GM12878 (cell line): ENCODE measurements around the gene AGRP. TPM values are rescaled to one million over a fixed set of nuclear protein-coding genes. Genes with fewer than 3 reads are reported as not detected.

Source experiments
- ATAC-seq: fragments of 200-7000 bp; cut with Tn5 transposase; 3 replicates; pipeline ENCODE4 v1.9.1; 2020; ENCODE audit warnings: mild to moderate bottlenecking, moderate library complexity
- BruUV-seq: library from RNA; stranded (reverse); fragments of 400-500 nt; replicated peaks from 2 replicates; lab custom pipeline; 2021; lab: Mats Ljungman, UMichigan
- CTCF ChIA-PET: fragments of 300-600 bp; sonication (Branson Sonifier 250); formaldehyde crosslinking; extraction: SDS; loops from one replicate; lab custom pipeline; 2021; ENCODE audit warnings: inconsistent platforms; lab: Yijun Ruan, JAX
- POLR2A ChIA-PET: fragments of 350-600 bp; formaldehyde crosslinking; extraction: SDS; loops from one replicate; lab custom pipeline; 2021; ENCODE audit warnings: inconsistent platforms; lab: Charles Lee
- RAD21 ChIA-PET: fragments of 300-600 bp; sonication (Branson Sonifier 250); formaldehyde crosslinking; loops from one replicate; lab custom pipeline; 2023; ENCODE audit warnings: antibody characterized with exemption; ENCODE audit not compliant: unreplicated experiment; lab: Charles Lee
- SMC1A ChIA-PET: fragments of 300-600 bp; sonication (Branson Sonifier 250); formaldehyde crosslinking; loops from one replicate; lab custom pipeline; 2023; ENCODE audit not compliant: unreplicated experiment, uncharacterized antibody; lab: Charles Lee
- DNase-seq: peaks from one replicate; pipeline ENCODE4 v3.0.0-alpha.2; 2011; ENCODE audit warnings: low read depth, low spot score
- FAIRE-seq: peaks from 3 replicates; lab custom pipeline; 2011; peaks lifted over from hg19 to GRCh38; lab: Jason Lieb, UNC
- H2AFZ ChIP-seq: 2 replicates; pipeline ENCODE4 v1.6.0; 2011; ENCODE audit warnings: low read depth, low read length, control low read depth; ENCODE audit not compliant: control insufficient read depth
- H3K27ac ChIP-seq: 2 replicates; pipeline ENCODE4 v1.5.1; 2011; ENCODE audit warnings: control low read depth; ENCODE audit not compliant: control insufficient read depth, insufficient read depth
- H3K27me3 ChIP-seq, 2 experiments: replicated peaks in 1 of 2; 2 replicates each; pipeline versions ENCODE4 v1.6.0 to v1.6.1; 2011; ENCODE audit warnings: low read length in 1 of 2; ENCODE audit not compliant: control insufficient read depth in 2 of 2, insufficient read depth in 2 of 2
- H3K36me3 ChIP-seq, 2 experiments: 2 replicates each; pipeline ENCODE4 v1.5.1; 2011; ENCODE audit warnings: low read length in 1 of 2; ENCODE audit not compliant: control insufficient read depth in 2 of 2, insufficient read depth in 2 of 2
- H3K4me1 ChIP-seq: 2 replicates; pipeline ENCODE4 v1.6.1; 2011; ENCODE audit warnings: mild to moderate bottlenecking, low read length, moderate library complexity, mixed read lengths; ENCODE audit not compliant: control insufficient read depth, insufficient read depth
- H3K4me2 ChIP-seq: 2 replicates; pipeline ENCODE4 v1.6.0; 2011; ENCODE audit warnings: control low read depth; ENCODE audit not compliant: control insufficient read depth, insufficient read depth
- H3K4me3 ChIP-seq: fragments of 200-600 bp; sonication (generic); 2 replicates; pipeline ENCODE4 v1.5.1; 2016
- H3K79me2 ChIP-seq: 2 replicates; pipeline ENCODE4 v1.6.0; 2011; ENCODE audit warnings: low read length; ENCODE audit not compliant: control insufficient read depth, insufficient read depth
- H3K9ac ChIP-seq: 2 replicates; pipeline ENCODE4 v1.8.0; 2011; ENCODE audit warnings: low read length, control low read depth, mixed read lengths; ENCODE audit not compliant: control insufficient read depth, insufficient read depth
- H3K9me3 ChIP-seq: replicated peaks from 3 replicates; pipeline ENCODE4 v1.5.1; 2011; ENCODE audit warnings: mild to moderate bottlenecking, low read length; ENCODE audit not compliant: control insufficient read depth, insufficient read depth
- H4K20me1 ChIP-seq: 2 replicates; pipeline ENCODE4 v1.6.0; 2011; ENCODE audit not compliant: control insufficient read depth, insufficient read depth
- BCL11A ChIP-seq: IDR thresholded peaks from 2 replicates; pipeline ENCODE4 v1.6.1; 2011; ENCODE audit warnings: low read depth, low read length
- BMI1 ChIP-seq: fragments of 450-650 bp; IDR thresholded peaks from 2 replicates; pipeline ENCODE4 v1.6.1; 2016; ENCODE audit warnings: mild to moderate bottlenecking, moderate library complexity, borderline replicate concordance
- IKZF2 ChIP-seq, 2 experiments: fragments of 450-650 bp; IDR thresholded peaks; 2 replicates each; pipeline ENCODE4 v1.6.1; 2017; ENCODE audit warnings: mild to moderate bottlenecking in 2 of 2, moderate library complexity in 2 of 2
- NFIC ChIP-seq: IDR thresholded peaks from 2 replicates; pipeline ENCODE4 v1.6.1; 2012; ENCODE audit warnings: low read depth, mild to moderate bottlenecking, inconsistent platforms, low read length, moderate library complexity
- YY1 ChIP-seq: IDR thresholded peaks from 2 replicates; pipeline ENCODE4 v1.6.1; 2011; ENCODE audit warnings: low read depth, mild to moderate bottlenecking, low read length
- WGBS: methylation state at CpG from one replicate; pipeline ENCODE4 v1.1.6; 2016; ENCODE audit warnings: low lambda C conversion rate; ENCODE audit not compliant: insufficient replicate concordance, insufficient coverage; ENCODE audit errors: missing lambda C conversion rate; 5-methylcytosine and 5-hydroxymethylcytosine counted together
- in situ Hi-C: fragments of 300-500 bp; cut with MboI; formaldehyde crosslinking; loops from 9 replicates; pipeline ENCODE4 v1.14.3; 2018; ENCODE audit warnings: mixed read lengths
- intact Hi-C: fragments of 100-400 bp; cut with micrococcal nuclease; formaldehyde crosslinking; loops from one replicate; pipeline ENCODE4 v1.14.2; 2022; ENCODE audit not compliant: unreplicated experiment
- polyA plus RNA-seq, 11 experiments: library from polyadenylated mRNA; depleted of rRNA in 4 of 11; unstranded in 6 of 11; stranded (reverse) in 5 of 11; fragments of >200 nt; fragmentation: Nextera tagmentation in 4 of 11; fragmentation: Illumina TruSeq in 1 of 11; extraction: Ambion mirVana in 4 of 11; extraction: Trizol in 1 of 11; gene quantifications; 1 replicate in 1 of 11; 2 replicates in 10 of 11; pipeline versions ENCODE4 v1.2.1 to v1.2.3, GENCODE V29; 2011 to 2016; ENCODE audit warnings: inconsistent platforms in 2 of 11, missing spikeins in 2 of 11, low read depth in 1 of 11
- total RNA-seq, 4 experiments: library from RNA; depleted of rRNA in 3 of 4; stranded (reverse); fragments of >200 nt in 3 of 4; fragmentation: Illumina TruSeq in 1 of 4; extraction: Trizol in 1 of 4; gene quantifications; 2 replicates each; pipeline versions ENCODE4 v1.2.1 to v1.2.3, GENCODE V29; 2013 to 2021

Gene AGRP
- total and polyA plus RNA-seq, 10 of the 15 experiments (the other 5 are each of a cell fraction or from before 2014, with no cell fraction given): 0.16 to 0.75 (median 0.53) TPM; not detected in 6

DNA sequence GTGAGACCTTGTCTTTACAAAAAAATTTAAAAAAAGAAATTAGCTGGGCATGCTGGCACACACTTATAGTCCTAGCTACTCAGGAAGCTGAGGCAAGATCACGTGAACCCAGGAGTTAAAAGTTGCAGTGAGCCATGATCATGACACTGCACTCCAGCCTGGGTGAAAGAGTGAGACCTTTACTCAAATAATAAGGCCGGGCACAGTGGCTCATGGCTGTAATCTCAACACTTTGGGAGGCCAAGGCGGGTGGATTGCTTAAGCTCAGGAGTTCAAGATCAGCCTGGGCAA is 33.8 kb upstream of the AGRP start:
- intact Hi-C loops: no loop called here
- SMC1A ChIA-PET: interaction anchor here (0.6 to 5.7 kb wide), 16 partner anchors 10 to 425 kb away, joined by 3 to 92 read pairs (median 4); partner anchors contain the start of genes AGRP, ATP6V0D1 and RIPOR1
- Histone ChIP-seq H3K4me1 (peaks cover 50% of the 10 kb centered on the region), H3K36me3 (no peaks in the 10 kb centered on the region), H3K9ac (peak overlapping the region; percentile 18; the same call in 1 of the 2 replicates), H2AFZ (peak overlapping the region; percentile 50; the same call in 1 of the 2 replicates), H3K79me2 (peaks cover 4% of the 10 kb centered on the region), H4K20me1 (no peaks in the 10 kb centered on the region), H3K27me3 (no peaks in the 10 kb centered on the region), H3K4me2 (peak overlapping the region; percentile 92), H3K4me3 (no peak overlapping the region), H3K9me3 (no peaks in the 10 kb centered on the region), H3K27ac (peak overlapping the region; percentile 85)
- WGBS: 15% methylated on average over 3 of the region's 3 CpGs
- in situ Hi-C loops: loop anchor here (5.0 kb wide), 1 partner anchor 35 kb away; the partner anchor contains the start of genes AGRP and ATP6V0D1
- CTCF ChIA-PET: interaction anchor here (0.6 to 14.1 kb wide), 14 partner anchors 11 to 716 kb away, joined by 3 to 453 read pairs (median 4); partner anchors contain the start of genes AGRP, ATP6V0D1, C16orf86 and CARMIL2
- POLR2A ChIA-PET: interaction anchor here (0.8 to 5.9 kb wide), 6 partner anchors 13 to 418 kb away, joined by 3 to 42 read pairs (median 5); partner anchors contain the start of gene ATP6V0D1
- BruUV-seq: no TSS peak
- TF ChIP-seq NFIC (no peak), BCL11A (no peak)
- RAD21 ChIA-PET: interaction anchor here (0.8 to 8.8 kb wide), 10 partner anchors 12 to 273 kb away, joined by 3 to 172 read pairs (median 6); partner anchors contain the start of genes ATP6V0D1, CARMIL2, CTCF and RIPOR1
- DNase-seq: no peak
- no peak for FAIRE-seq
- no peak for ATAC-seq

DNA sequence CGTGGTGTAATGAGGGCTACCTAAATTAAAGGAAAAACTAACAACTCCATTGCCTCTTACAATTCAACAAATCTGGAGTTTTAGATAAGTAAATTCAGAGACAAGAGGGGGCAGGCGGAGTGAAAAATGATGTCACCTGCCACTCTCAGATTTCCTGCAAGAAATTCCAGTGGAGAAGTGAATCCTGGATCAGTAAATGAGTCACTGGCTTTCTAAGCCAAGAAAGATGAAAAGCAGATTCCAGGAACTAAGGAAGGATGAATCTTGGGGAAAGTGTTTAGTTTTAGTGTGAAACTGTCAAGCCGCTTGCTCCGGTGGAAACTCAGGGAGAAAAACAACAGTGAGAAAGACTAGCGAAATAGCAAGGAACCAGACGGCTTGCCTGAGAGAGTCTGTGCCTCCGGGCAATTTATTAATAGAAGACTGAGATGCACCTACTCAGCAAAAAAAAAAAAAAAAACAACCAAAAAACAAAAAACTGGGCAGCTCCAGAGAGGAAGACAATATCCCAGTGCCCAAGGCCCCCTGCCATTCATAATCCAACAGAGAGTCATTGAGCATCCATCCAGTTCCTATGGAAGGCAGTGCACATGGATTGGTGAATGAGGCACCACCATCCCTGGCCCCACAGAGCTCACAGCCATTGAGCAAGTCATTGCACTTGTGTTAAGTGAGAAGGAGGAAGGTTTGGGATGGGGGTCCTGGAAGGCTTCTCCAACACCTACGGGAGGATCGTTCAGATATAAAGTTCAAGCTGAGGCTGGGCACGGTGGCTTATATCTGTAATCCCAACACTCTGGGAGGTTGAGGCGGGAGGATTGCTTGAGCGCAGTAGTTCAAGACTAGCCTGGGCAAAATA is 33.2 kb upstream of the AGRP start:
- Histone ChIP-seq H4K20me1 (no peaks in the 10 kb centered on the region), H3K4me2 (peak overlapping the region; percentile 92), H3K9me3 (no peaks in the 10 kb centered on the region), H3K36me3 (no peaks in the 10 kb centered on the region), H3K79me2 (peaks cover 4% of the 10 kb centered on the region), H2AFZ (no peak overlapping the region), H3K4me3 (no peak overlapping the region), H3K27ac (peak overlapping the region; percentile 85), H3K27me3 (no peaks in the 10 kb centered on the region), H3K4me1 (peaks cover 50% of the 10 kb centered on the region), H3K9ac (no peak overlapping the region)
- WGBS: 64% methylated on average over 12 of the region's 12 CpGs
- ChIA-PET CTCF (interaction anchor here (0.6 to 14.1 kb wide), 19 partner anchors 9 to 717 kb away, joined by 3 to 453 read pairs (median 5); partner anchors contain the start of genes AGRP, ATP6V0D1, C16orf86 and CARMIL2), SMC1A (interaction anchor here (0.8 to 5.9 kb wide), 17 partner anchors 10 to 256 kb away, joined by 3 to 92 read pairs (median 5); partner anchors contain the start of genes AGRP, ATP6V0D1 and RIPOR1), POLR2A (interaction anchor here (0.8 to 5.9 kb wide), 7 partner anchors 14 to 36 kb away, joined by 3 to 42 read pairs (median 4); partner anchors contain the start of gene ATP6V0D1), RAD21 (interaction anchor here (0.8 to 8.8 kb wide), 10 partner anchors 12 to 152 kb away, joined by 3 to 172 read pairs (median 6); partner anchors contain the start of genes ATP6V0D1, CARMIL2, CTCF and RIPOR1)
- TF ChIP-seq YY1 (no peak), IKZF2 (IDR thresholded peaks at IDR 0.05) (peak; percentile 19 to 39; a peak in 2 of 4 replicates), BMI1 (no peak)
- ATAC-seq (no peak), FAIRE-seq (no peak), DNase-seq (no peak)
- intact Hi-C loops (no loop called here), in situ Hi-C loops (loop anchor here (5.0 kb wide), 1 partner anchor 34 kb away; the partner anchor contains the start of genes AGRP and ATP6V0D1)
- no TSS peak for BruUV-seq
